ENCODE measurements around the gene PTPN6.

The PTPN6 gene

GRCh38 chr12:6960593-6961277 lies 9.6 kb downstream of the PTPN6 start:
- H3K27ac ChIP-seq = peak overlapping the region; percentile 99
- TF ChIP-seq, protein P1, sequence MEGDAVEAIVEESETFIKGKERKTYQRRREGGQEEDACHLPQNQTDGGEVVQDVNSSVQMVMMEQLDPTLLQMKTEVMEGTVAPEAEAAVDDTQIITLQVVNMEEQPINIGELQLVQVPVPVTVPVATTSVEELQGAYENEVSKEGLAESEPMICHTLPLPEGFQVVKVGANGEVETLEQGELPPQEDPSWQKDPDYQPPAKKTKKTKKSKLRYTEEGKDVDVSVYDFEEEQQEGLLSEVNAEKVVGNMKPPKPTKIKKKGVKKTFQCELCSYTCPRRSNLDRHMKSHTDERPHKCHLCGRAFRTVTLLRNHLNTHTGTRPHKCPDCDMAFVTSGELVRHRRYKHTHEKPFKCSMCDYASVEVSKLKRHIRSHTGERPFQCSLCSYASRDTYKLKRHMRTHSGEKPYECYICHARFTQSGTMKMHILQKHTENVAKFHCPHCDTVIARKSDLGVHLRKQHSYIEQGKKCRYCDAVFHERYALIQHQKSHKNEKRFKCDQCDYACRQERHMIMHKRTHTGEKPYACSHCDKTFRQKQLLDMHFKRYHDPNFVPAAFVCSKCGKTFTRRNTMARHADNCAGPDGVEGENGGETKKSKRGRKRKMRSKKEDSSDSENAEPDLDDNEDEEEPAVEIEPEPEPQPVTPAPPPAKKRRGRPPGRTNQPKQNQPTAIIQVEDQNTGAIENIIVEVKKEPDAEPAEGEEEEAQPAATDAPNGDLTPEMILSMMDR (conservative IDR thresholded peaks at IDR 0.05) = no peak
- TF ChIP-seq ZFX (IDR thresholded peaks at IDR 0.05) = no peak

DNA sequence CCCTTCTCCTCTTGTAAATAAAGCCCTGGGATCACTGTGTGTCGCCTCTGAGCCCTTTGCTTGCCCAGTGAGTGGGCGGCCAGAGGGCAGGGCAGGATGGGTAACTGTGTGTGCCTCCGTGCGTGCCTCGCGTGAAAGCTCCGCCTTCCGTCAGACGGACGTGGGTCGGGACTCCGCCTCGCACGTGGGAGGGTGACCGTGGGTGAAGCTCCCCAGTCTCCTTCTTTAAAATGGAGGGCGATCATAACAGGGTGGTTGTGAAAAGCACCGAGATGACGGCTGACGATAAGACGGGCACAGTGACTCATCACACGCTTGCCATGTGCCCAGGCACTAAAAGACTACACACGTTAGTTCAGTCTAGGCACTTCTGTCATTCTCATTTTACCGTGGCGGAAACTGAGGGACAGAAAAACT lies 10.1 kb downstream of the PTPN6 start:
- H3K27ac ChIP-seq = peak overlapping the region; percentile 99
- TF ChIP-seq ZFX (IDR thresholded peaks at IDR 0.05) = no peak
- TF ChIP-seq, protein P1 (conservative IDR thresholded peaks at IDR 0.05) = no peak

GRCh38 chr12:6961695-6962284 lies 10.6 kb downstream of the PTPN6 start:
- TF ChIP-seq ZFX (IDR thresholded peaks at IDR 0.05) = no peak
- TF ChIP-seq, protein P1 (conservative IDR thresholded peaks at IDR 0.05) = peak; percentile 83
- peak overlapping the region; percentile 99 for H3K27ac ChIP-seq

- TF ChIP-seq ZFX (IDR thresholded peaks at IDR 0.05) = peak; percentile 65; the same call in 1 of the 2 replicates
- TF ChIP-seq, protein P1 (conservative IDR thresholded peaks at IDR 0.05) = peak; percentile 52
- peak overlapping the region; percentile 99 for H3K27ac ChIP-seq
Observed at GRCh38 chr12:6962285-6963015, 11.3 kb downstream of the PTPN6 start.

DNA sequence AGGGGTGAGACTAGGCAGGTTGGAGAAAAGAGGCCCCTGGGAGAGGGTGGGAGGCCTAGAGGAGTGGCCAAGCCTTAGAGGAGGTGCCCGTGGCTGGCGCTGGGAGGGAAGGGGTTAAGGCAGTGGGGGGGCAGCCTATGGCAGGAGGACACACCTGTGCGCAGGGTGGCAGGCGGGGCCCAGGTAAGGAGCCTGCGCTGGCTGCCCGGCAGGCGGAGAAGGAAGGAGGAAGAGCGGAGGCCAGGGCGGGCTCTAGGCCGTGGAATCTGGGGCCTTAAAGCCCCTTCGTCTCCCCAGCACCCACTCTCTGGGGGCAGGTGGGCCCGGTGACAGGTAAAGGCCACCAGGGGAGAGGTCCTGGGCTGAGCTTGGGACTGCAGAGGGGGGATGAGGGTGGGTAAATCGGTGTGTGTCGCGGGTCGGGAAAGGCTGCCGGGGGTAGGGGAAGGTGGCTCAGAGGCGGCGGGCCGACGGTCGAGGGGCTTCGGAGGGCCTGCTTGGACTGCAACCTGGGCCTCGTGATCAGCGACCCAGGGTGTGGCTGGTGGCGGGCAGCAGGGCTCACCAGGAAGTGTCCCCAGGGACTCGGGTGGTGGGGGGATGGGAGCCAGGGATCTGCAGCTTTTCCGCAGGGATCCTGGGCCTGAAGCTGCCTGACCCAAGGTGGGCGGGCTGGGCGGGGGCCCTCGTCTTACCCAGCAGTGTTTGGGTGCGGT lies 12.0 kb downstream of the PTPN6 start:
- peak overlapping the region; percentile 99 for H3K27ac ChIP-seq
- TF ChIP-seq, protein P1 (conservative IDR thresholded peaks at IDR 0.05) = no peak
- TF ChIP-seq ZFX (IDR thresholded peaks at IDR 0.05) = peak; percentile 59; the same call in 1 of the 2 replicates

- H3K27ac ChIP-seq = peak overlapping the region; percentile 99
- no peak for TF ChIP-seq ZFX (IDR thresholded peaks at IDR 0.05)
- TF ChIP-seq, protein P1 (conservative IDR thresholded peaks at IDR 0.05) = no peak
Observed at GRCh38 chr12:6963791-6964413, 12.7 kb downstream of the PTPN6 start.

Data from C4-2B (cell line).